GM12873 (cell line): ENCODE measurements around the gene MAGI3.

Experiments
- TF ChIP-seq, protein P1 (sequence below): IDR thresholded peaks from 2 replicates; pipeline ENCODE4 v1.5.1; 2012; ENCODE audit warnings: low read depth, mild to moderate bottlenecking, moderate library complexity, low read length, control low read depth; ENCODE audit not compliant: insufficient read depth; ENCODE audit errors: missing control alignments

The MAGI3 gene

DNA sequence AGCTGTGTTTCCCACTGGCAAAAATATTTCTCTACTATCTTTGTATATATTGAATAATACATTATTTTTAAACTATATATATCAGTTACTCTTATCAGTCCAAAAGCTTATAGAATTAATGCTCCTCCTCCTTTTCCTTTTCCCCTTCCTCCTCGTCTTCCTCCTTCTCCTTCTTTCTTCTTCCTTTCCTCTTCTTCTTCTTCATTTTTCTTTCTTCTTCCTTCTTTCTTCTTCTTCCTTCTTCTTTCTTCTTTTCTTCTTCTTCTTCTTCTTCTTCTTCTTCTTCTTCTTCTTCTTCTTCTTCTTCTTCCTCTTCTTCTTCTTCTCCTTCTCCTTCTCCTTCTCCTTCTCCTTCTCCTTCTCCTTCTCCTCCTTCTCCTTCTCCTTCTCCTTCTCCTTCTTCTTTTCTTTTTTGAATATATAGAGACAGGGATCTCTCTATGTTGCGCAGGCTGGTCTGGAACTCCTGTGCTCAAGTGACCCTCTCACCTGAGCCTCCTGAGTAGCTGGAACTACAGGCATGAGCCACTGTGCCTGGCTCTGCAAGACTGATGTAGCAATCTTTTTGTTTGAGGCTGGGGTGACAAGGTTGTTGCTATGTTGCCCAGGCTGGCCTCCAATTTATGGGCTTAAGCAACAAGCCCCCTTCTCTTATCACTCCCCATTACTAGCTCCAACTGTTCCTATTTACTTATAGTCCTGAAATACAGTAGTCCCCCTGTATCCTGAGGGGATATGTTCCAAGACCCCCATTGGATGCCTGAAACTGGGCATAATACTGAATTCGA is 47.4 kb downstream of the MAGI3 start:
- TF ChIP-seq, protein P1, sequence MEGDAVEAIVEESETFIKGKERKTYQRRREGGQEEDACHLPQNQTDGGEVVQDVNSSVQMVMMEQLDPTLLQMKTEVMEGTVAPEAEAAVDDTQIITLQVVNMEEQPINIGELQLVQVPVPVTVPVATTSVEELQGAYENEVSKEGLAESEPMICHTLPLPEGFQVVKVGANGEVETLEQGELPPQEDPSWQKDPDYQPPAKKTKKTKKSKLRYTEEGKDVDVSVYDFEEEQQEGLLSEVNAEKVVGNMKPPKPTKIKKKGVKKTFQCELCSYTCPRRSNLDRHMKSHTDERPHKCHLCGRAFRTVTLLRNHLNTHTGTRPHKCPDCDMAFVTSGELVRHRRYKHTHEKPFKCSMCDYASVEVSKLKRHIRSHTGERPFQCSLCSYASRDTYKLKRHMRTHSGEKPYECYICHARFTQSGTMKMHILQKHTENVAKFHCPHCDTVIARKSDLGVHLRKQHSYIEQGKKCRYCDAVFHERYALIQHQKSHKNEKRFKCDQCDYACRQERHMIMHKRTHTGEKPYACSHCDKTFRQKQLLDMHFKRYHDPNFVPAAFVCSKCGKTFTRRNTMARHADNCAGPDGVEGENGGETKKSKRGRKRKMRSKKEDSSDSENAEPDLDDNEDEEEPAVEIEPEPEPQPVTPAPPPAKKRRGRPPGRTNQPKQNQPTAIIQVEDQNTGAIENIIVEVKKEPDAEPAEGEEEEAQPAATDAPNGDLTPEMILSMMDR: no peak

DNA sequence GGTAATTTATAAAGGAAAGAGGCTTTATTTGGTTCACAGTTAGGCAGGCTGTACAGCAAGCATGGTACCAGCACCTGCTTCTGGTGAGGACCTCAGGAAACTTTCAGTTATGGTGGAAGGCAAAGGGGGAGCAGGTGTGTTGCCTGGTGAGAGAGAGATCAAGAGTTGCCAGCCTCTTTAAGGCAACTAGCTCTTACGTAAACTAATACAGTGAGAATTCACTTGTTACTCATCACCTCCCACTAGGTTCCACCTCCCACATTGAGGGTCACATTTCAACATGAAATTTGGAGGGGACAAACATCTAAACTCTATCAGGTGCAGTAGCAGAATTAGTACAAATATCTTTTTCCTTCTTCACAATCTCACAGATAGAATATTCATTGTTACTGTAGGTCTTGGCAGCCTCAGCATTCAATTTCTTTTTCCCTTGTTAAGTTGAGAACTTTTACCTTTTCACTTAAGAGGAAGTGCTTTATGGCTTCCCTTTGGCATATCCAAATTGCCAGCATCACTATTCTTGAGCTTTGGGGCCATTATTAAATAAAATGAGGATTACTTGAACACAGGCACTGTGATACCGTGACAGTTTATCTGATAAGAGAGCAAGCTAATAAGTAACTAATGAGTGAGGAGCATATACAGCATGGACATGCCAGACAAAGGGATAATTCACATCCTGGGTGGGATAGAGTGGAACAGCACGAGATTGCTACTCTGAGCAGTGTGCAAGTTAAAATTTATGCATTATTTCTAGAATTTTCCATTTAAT is 48.4 kb downstream of the MAGI3 start:
- TF ChIP-seq, protein P1: no peak

DNA sequence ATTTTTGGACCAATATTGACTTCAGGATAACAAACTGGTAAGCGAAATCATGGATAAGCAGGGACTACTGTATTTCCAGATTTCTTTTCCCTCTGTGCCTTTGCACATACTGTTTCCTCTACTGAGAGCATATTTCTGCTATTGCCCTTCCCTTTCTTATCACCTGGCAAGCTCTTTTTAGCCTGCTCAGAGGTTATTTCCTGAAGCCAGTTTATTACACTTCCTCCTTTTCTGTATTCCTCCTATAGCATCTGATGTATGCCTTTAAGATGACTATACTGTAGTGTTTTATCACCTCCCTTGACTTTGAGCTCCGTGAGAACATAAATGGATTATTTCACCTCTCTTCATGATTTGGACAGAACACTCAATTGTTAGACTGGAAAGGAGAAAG is 49.0 kb downstream of the MAGI3 start:
- TF ChIP-seq, protein P1: no peak

DNA sequence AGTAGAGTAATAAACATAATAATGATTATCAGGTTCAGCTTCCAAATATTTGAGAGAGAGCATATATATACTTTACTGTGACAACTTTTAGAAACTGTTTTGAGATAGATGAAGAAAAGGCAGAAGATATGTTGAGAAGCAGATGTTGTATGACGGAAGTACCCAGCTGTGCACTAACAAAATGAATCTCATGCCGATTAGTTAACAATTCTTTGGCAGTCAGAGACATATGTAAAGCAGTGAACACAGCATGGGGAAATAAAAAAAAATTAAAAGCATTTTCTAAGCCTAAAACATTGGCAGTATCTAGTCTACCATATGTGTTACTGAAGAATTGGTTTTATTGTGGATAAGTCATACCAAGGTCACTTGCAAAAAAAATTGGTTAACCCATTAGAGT is 51.8 kb downstream of the MAGI3 start:
- TF ChIP-seq, protein P1: no peak

DNA sequence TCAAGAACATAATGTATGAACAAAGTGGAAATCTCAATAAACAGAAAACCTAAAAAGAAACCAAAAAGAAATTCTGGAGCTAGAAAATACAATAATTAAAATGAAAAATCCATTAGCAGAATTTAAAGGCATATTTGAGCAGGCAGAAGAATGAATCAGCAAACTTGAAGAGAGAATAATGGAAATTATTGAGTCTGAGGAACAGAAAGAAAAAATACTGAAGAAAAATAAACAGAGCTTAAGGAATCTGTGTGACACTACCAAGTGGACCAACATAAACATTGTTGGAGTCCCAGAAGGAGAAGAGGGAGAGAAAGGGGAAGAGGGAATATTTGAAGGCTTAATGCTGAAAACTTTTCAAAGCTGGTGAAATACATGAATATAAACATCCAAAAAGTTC is 54.5 kb downstream of the MAGI3 start:
- TF ChIP-seq, protein P1: no peak

DNA sequence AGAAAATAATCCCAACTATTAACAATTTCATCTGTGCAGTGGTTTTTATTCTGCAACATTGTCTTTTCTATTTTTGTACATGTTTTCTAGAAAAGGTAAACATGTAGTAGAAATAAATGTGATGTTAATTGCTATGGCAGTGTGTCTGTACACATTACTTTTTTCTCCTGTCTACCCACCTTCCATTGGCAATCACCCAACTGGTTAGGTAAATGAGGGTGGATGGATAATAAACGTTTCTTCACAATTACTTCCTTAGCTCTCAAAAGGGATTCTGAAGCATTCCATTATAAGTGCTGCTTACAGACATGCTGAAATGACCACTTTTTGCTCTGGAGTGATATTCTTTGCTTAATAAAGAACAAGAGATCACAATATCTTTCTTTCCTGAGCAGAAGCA is 61.4 kb downstream of the MAGI3 start:
- TF ChIP-seq, protein P1: no peak
